Measurements from ENCODE around the gene MAGEC2.
A peak's percentile ranks its signal among the peaks of the same experiment; 100 is the strongest.

Gene MAGEC2, protein sequence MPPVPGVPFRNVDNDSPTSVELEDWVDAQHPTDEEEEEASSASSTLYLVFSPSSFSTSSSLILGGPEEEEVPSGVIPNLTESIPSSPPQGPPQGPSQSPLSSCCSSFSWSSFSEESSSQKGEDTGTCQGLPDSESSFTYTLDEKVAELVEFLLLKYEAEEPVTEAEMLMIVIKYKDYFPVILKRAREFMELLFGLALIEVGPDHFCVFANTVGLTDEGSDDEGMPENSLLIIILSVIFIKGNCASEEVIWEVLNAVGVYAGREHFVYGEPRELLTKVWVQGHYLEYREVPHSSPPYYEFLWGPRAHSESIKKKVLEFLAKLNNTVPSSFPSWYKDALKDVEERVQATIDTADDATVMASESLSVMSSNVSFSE

DNA sequence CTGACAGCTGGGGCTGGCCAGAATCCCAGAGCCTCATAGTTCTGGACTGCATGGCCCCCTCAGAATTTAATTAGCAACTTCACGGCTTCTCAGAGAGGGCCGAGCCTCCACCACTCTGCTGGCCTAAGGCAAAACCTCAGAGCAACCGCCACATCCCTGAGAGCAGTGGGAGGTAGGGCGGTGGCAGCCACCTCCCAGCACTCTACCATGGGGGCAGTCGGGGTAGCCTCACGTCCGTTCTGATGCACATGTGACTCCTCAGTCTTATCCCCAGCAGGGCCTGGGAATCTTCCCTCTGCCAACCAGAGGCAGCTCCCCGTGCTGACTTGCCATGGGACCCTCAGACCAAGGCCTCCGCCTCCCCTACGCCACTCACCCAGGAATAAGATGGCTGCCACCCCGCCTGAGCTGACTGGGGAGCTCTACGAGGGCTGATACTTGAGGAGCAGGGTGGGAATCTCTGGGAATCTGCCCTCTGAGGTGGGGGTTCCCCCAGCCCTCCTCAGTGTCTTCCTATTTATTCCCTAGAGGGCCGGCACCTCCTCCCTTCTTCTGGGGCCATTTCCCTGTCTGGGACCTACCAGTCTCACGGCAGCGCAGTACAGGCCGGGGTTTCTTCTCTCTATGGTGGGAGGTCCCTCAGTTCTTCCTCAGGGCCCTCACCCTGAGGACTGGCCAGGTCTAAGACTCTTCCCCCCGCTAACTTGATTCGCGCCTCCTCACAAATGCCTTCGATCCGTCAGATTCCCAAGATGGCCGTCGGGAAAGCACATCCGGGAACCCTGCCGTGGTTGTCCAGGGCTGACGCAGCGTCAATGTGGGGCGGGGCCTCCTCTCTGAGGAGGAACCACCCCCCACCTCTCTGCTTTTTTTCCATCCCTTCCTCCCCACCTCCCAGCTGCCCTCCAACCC, at the start of gene MAGEC2:
MAGEC2 (minus strand) TSS at position 769 of the 912 bp plus-strand sequence. CDS start 1,303 bp downstream, outside the sequence.
- no peak for DNase-seq
- intact Hi-C loops (cut with DNase I) = no loop called here

DNA sequence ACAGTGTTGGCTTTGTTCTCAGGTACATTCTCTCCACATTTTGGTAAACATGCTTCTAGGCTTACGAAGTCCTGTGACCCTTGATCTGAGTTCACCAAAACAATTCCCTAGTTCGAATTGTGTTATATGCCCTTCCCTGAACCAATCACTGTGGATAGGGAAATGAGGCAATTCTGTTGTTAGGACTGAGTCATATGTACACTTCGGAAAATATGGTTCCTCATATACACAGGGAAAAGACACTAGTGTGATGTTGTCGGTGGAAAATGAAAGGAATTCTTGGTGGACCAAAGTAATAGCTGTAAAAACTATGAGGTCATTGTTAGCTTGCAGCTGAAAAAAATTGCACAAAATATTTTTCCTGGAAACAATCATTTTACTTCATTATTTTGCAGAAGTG, 46.6 kb upstream of the MAGEC2 start:
- no peak for DNase-seq
- intact Hi-C loops (cut with DNase I) = no loop called here

DNA sequence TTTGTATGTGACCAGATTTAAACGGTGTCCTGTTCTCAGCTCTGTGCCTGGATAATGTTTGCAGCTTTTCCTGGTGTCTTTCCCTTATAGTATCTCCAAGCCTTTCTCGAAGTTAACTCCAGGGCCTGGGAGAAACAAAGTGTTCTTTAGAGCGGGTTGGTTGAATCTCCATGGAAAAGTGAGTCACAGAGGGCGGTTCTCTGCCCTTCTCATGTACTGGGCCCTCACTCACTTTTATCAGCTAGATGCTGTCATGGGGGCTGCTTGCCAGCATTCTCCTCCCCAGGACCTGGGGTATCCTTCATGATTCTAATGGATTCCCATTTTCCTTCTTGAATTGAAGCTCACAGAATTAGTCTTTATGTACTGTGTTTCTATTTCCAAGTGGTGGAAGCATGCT, 46.1 kb upstream of the MAGEC2 start:
- intact Hi-C loops (cut with DNase I) = no loop called here
- no peak for DNase-seq

DNA sequence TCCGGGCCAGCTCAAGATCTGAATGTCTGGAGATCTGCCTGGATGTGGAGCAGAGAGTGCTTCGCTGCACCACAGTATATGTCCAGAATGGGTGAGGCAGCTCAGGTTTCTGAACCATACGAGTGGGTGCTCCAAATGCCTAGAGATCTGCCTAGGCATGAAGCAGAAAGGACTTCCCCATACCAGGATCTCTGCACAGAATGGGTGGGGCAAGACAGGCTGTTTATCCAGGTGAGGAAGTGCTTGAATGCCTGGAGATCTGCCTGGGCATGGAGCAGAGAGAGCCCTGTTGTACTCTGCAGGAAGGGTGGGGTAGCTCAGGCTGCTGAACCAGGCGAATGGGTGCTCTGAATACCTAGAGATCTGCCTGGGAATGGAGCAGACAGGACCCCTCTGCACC, 45.4 kb upstream of the MAGEC2 start:
- DNase-seq = no peak
- intact Hi-C loops (cut with DNase I) = no loop called here

DNA sequence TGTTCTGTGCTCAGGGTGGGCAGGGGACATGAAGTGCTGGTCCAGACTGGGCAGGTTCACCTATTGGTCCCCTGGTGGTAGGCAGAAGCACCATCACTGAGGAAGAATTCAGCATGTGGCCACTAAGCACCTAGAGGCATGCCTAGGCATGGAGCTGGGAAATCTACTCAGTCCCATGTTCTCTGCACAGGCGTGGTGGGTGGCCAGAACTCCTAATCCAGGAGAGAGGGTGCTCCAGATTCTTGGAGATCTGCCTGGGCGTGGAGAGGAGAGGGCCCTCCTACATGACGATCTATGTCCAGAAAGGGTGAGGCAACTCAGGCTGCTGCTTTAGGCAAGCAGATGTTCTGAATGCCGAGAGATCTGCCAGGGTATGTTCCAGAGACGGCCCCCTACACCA, 44.6 kb upstream of the MAGEC2 start:
- DNase-seq = no peak
- intact Hi-C loops (cut with DNase I) = no loop called here

DNA sequence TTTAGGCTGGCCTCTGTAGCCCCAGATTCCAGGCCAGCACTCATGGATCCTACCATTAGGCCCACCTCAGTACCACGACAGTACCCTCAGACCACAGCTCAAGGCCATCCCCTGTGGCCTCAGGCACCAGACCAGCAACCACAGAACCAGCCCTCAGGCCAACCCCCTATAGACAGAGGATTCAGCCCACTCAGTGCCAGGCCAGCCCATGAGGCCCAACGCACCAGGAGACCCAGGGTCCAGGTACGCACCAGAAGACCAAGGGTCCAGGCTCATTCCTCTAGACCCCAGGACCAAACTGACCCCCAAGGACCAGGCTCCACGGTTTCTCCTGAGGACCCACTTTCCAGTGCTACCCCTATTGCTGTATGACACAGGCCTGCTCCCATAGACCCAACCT, 39.5 kb upstream of the MAGEC2 start:
- intact Hi-C loops (cut with DNase I) = no loop called here

DNA sequence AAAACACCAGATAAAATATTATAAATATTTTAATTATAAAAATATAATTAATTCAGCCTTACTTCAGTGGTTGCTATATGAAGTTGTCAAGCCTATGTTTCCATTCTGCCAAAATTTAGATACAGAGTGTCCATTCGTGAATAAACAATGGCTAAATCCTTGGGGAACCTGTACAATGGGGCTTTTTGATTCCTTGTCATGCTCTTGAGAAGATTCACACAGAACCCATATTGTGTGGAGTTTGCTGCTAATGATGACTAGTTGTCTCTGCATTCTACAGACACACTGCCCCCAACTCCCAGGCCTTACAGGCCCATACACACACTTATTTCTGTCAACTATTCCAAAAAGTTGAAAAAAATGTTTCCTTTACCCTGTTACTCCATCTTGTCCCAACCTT, 33.4 kb upstream of the MAGEC2 start:
- intact Hi-C loops (cut with DNase I) = no loop called here
- peak in 1 of 42 donors; percentile 6 for DNase-seq

More for the DNA sequence above, 39.5 kb upstream of the MAGEC2 start:
- no peak for DNase-seq

DNA sequence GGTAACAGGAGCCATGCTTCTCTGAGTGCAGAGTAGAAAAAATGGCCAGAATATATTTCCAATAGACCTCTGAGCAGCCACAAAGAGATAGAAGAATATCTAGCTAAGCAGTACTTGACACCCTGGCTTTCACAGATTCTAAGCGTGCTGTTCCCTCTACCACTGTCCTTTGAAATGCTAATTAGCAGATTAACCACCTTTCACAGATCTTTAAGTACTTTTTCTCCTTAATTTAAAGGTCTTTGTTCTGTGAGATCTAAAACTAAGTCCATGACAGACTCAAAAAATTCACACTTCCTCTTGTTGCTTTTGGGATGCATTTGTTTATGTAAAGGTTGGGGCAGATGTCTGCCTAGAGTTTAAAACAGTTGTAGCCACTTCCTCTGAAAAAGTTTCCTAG, 28.3 kb upstream of the MAGEC2 start:
- no peak for DNase-seq
- intact Hi-C loops (cut with DNase I) = no loop called here

DNA sequence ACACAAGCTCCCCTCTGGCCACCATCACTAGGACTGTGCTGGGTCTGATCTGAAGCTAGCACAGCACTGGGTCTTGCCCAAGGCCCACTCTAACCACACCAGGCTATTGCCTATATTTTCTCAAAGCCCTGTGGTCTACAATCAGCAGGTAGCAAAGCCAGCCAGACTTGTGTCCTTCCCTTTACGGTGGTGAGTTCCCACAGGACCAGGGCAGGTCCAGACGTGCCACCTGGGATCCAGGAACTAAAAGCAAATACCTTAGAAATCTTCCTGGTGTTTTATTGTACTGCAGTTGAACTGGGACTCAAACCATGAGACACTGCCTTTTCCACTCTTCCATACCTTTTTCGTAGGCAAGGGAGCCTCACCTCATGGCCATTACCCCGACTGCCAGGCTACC, 9.0 kb upstream of the MAGEC2 start:
- intact Hi-C loops (cut with DNase I) = no loop called here
- DNase-seq = no peak

DNA sequence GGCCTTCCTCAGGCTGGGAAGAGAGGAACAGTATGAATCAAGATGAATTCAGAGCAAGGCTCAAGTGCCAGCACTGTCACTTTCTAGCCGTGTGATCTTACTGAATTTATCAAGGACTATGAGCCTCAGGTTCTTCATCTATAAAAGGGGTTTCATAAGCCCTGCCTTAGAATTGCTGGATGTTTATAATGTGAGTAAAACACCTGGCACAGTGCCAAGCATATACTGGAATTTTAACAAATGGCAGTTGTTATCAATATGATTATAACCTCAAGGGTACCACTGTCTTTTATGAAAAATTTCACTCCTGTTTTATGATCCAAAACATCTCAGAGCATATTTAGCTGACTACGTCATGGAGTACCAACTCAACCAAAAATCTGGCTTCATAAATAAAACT, 4.0 kb downstream of the MAGEC2 start:
- intact Hi-C loops (cut with DNase I) = no loop called here
- DNase-seq = no peak

DNA sequence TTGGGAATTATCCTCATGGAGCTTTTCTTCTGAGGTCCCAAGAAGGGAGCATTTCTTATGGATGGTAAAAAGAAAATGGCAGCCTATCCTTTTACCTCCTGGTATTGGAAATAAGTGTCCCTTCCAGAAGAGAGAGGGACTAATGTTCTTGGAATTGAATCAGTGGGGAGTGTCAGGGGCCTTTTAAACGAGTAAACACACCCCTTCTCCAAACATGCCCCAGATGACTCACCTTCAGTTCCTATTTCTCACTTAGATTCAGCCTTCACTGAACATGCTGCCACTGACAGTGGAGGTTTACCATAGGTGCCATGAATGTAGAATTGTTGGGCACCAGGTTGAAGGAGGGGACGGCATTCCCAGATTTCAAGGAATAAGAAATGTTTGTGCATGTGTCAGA, 19.0 kb downstream of the MAGEC2 start:
- DNase-seq = no peak
- intact Hi-C loops (cut with DNase I) = no loop called here

DNA sequence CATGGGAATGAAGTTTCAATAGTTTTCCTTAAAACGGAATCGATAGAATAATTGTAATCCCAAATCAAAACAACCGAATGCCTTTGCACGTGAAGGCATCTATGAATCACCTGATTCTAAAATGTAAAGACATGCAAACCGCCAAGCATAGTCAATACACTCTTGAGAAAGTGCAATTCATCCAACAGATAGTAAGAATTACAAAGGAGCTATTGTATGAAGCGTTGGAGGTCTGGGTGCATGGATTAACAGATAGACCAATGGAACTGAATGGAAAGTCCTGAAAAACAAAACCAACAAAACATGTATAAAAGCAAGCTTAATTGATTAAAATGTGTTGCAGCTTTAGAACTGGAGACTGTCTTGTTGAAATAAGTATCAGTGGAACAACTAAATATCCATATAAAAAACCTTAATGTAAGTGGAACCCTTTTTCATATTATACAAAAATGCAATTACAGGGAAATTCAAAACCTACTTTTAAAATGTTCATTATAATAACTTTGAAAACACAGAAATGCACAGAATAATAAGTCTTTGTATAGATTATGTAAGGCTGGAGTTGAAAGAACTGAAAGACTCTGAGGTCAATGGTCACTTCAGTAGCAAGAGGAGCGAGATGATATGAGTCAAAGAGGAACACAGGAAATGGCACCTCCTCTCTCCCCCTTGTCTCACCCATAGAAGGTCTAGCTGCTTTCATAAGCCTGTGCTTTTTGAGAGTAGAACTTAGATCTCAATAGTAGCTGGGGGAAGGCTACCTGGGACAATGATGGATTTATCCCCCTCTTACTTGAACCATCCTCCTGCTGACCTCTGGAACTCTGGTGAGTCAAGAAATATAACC, 20.1 kb downstream of the MAGEC2 start:
- intact Hi-C loops (cut with DNase I) = no loop called here
- no peak for DNase-seq

DNA sequence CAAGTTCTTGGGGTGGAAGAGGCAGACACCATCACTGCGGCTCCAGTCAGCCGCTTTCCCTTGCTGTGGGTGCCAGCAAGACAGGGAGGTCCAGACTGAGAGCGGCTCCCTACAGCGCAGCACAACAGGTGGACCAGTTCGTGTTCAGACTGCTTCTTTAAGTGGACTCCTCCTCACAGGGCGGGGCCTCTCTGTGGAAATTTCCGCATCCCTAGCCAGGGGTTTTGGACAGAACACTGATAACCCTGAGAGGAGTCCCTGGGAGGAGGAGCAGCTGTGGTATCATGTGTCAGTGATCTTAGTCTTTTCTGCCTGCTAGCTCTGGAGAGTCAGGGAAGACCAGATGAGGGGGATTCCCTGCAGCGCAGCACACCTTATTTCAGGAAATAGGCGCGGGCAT, 48.5 kb downstream of the MAGEC2 start:
- intact Hi-C loops (cut with DNase I) = no loop called here
- DNase-seq = no peak
